Astrocyte (in vitro differentiated cells and primary cell): ENCODE results near the gene RNFT2.

Source experiments
- EZH2 ChIP-seq: IDR thresholded peaks from 2 replicates; pipeline ENCODE4 v1.6.1; 2012; ENCODE audit warnings: mild to moderate bottlenecking, low read length, inconsistent platforms; ENCODE audit not compliant: insufficient read depth
- TF ChIP-seq, protein P1 (sequence below): IDR thresholded peaks from 2 replicates; pipeline ENCODE4 v1.5.1; 2011; ENCODE audit warnings: low read depth, mild to moderate bottlenecking, inconsistent platforms, low read length, moderate library complexity; ENCODE audit not compliant: insufficient read depth

GRCh38 chr12:116726694-116727093 is 11.4 kb upstream of the RNFT2 start:
- TF ChIP-seq, protein P1, sequence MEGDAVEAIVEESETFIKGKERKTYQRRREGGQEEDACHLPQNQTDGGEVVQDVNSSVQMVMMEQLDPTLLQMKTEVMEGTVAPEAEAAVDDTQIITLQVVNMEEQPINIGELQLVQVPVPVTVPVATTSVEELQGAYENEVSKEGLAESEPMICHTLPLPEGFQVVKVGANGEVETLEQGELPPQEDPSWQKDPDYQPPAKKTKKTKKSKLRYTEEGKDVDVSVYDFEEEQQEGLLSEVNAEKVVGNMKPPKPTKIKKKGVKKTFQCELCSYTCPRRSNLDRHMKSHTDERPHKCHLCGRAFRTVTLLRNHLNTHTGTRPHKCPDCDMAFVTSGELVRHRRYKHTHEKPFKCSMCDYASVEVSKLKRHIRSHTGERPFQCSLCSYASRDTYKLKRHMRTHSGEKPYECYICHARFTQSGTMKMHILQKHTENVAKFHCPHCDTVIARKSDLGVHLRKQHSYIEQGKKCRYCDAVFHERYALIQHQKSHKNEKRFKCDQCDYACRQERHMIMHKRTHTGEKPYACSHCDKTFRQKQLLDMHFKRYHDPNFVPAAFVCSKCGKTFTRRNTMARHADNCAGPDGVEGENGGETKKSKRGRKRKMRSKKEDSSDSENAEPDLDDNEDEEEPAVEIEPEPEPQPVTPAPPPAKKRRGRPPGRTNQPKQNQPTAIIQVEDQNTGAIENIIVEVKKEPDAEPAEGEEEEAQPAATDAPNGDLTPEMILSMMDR = no peak
- no peak for TF ChIP-seq EZH2
